ENCODE data around the gene NMUR2. TPM values are rescaled to one million over a fixed set of nuclear protein-coding genes. Genes with fewer than 3 reads are reported as not detected.

NMUR2 gene
- total and polyA plus RNA-seq, 2 donors (not counting 3 experiments of a cell fraction or from before 2014, with no cell fraction given) = not detected

GRCh38 chr5:152376886-152377285 lies 28.2 kb downstream of the NMUR2 start:
- ChIA-PET CTCF (no interaction called here), POLR2A (no interaction called here)
- Histone ChIP-seq H4K20me1 (replicated peaks; ENCODE audit: control insufficient read depth, extremely low read depth, insufficient read depth, low read length) (no peaks in the 10 kb centered on the region), H3K79me2 (ENCODE audit: control insufficient read depth, insufficient read depth, low read length) (no peaks in the 10 kb centered on the region), H3K4me3 (replicated peaks in 1 of 3; ENCODE audit: insufficient read depth in 1 of 3, low read depth in 1 of 3, low read length in 3 of 3) (no peak overlapping the region), H3K36me3 (ENCODE audit: control insufficient read depth in 2 of 2, extremely low read depth in 1 of 2, insufficient read depth in 2 of 2, low read length in 2 of 2) (no peaks in the 10 kb centered on the region), H3K4me2 (ENCODE audit: insufficient read depth, low read length) (no peak overlapping the region), H3K9me1 (replicated peaks; ENCODE audit: control insufficient read depth, extremely low read depth, insufficient read depth, low read length) (no peaks in the 10 kb centered on the region), H2AFZ (ENCODE audit: low read depth, low read length) (no peak overlapping the region), H3K27ac (ENCODE audit: insufficient read depth, low read depth, low read length) (no peak overlapping the region), H3K9ac (replicated peaks; ENCODE audit: extremely low read depth, insufficient read depth, low read length) (no peak overlapping the region), H3K27me3 (ENCODE audit: control insufficient read depth in 2 of 2, insufficient read depth in 2 of 2, low read length in 2 of 2) (no peaks in the 10 kb centered on the region), H3K9me3 (replicated peaks; ENCODE audit: control insufficient read depth, insufficient read depth, low read length) (no peaks in the 10 kb centered on the region), H3K4me1 (ENCODE audit: control insufficient read depth, extremely low read depth, insufficient read depth, low read length) (no peaks in the 10 kb centered on the region)
- no TSS peak for BruUV-seq (replicated peaks)
- FAIRE-seq (no peak), DNase-seq (ENCODE audit: low read depth, low spot score) (no peak)
- TF ChIP-seq JUN (IDR thresholded peaks at IDR 0.05; ENCODE audit: borderline replicate concordance, insufficient read depth, insufficient read length, low read depth) (no peak), POLR2A (IDR thresholded peaks at IDR 0.05; ENCODE audit: low read depth, low read length) (no peak), POLR2AphosphoS5 (IDR thresholded peaks at IDR 0.05; ENCODE audit: insufficient read depth, low read depth, low read length) (no peak), CTCF (IDR thresholded peaks at IDR 0.05; ENCODE audit: extremely low read depth in 1 of 2, insufficient read depth in 1 of 2, low read depth in 1 of 2, low read length in 2 of 2) (no peak), FOS (IDR thresholded peaks at IDR 0.05; ENCODE audit: borderline replicate concordance, insufficient read depth, low read length) (no peak)
- intact Hi-C loops (cut with micrococcal nuclease) = no loop called here
- dilution Hi-C loops (cut with MboI; ENCODE audit: extremely low pct_ligation_motif_present, low sequenced_read_pairs) = no loop called here

- no peak for TF ChIP-seq EZH2 (IDR thresholded peaks at IDR 0.05; ENCODE audit: borderline replicate concordance, low read depth, low read length, severe bottlenecking)
- no peak for TF ChIP-seq MAX (IDR thresholded peaks at IDR 0.05; ENCODE audit: insufficient read depth, insufficient read length)
- H3K9ac ChIP-seq (replicated peaks; ENCODE audit: extremely low read depth, insufficient read depth, low read length) = no peak overlapping the region
- H3K27me3 ChIP-seq (ENCODE audit: control insufficient read depth in 2 of 2, insufficient read depth in 2 of 2, low read length in 2 of 2) = no peaks in the 10 kb centered on the region
- BruUV-seq (replicated peaks) = no TSS peak
- FAIRE-seq (no peak), DNase-seq (ENCODE audit: low read depth, low spot score) (no peak)
- ChIA-PET POLR2A (no interaction called here), CTCF (no interaction called here)
- no peaks in the 10 kb centered on the region for H3K4me1 ChIP-seq (ENCODE audit: control insufficient read depth, extremely low read depth, insufficient read depth, low read length)
- intact Hi-C loops (cut with micrococcal nuclease) (no loop called here), dilution Hi-C loops (cut with MboI; ENCODE audit: extremely low pct_ligation_motif_present, low sequenced_read_pairs) (no loop called here)
- no peak overlapping the region for H3K27ac ChIP-seq (ENCODE audit: insufficient read depth, low read depth, low read length)
- H3K4me2 ChIP-seq (ENCODE audit: insufficient read depth, low read length) = no peak overlapping the region
- no peak overlapping the region for H2AFZ ChIP-seq (ENCODE audit: low read depth, low read length)
- no peaks in the 10 kb centered on the region for H3K9me3 ChIP-seq (replicated peaks; ENCODE audit: control insufficient read depth, insufficient read depth, low read length)
- no peaks in the 10 kb centered on the region for H3K79me2 ChIP-seq (ENCODE audit: control insufficient read depth, insufficient read depth, low read length)
- no peaks in the 10 kb centered on the region for H4K20me1 ChIP-seq (replicated peaks; ENCODE audit: control insufficient read depth, extremely low read depth, insufficient read depth, low read length)
- no peak overlapping the region for H3K4me3 ChIP-seq (replicated peaks in 1 of 3; ENCODE audit: insufficient read depth in 1 of 3, low read depth in 1 of 3, low read length in 3 of 3)
- no peaks in the 10 kb centered on the region for H3K9me1 ChIP-seq (replicated peaks; ENCODE audit: control insufficient read depth, extremely low read depth, insufficient read depth, low read length)
- H3K36me3 ChIP-seq (ENCODE audit: control insufficient read depth in 2 of 2, extremely low read depth in 1 of 2, insufficient read depth in 2 of 2, low read length in 2 of 2) = no peaks in the 10 kb centered on the region
Measured at GRCh38 chr5:152374711-152375275, 30.3 kb downstream of the NMUR2 start.

Measured in endothelial cell of umbilical vein (primary cell).